CD4-positive, alpha-beta T cell treated with Interleukin-15 for 4 hours (primary cell): ENCODE measurements around the gene STKLD1.
A peak's percentile ranks its signal among the peaks of the same experiment; 100 is the strongest.
"Not testable (repeated sequence)": the region's sequence is repeated elsewhere in the genome, so short reads cannot be mapped to it uniquely, and the experiment has no call there.

ENCODE experiments used
- DNase-seq: peaks from one replicate; pipeline ENCODE4 v3.0.0-alpha.2; 2020; ENCODE audit warnings: low spot score

The STKLD1 gene

DNA sequence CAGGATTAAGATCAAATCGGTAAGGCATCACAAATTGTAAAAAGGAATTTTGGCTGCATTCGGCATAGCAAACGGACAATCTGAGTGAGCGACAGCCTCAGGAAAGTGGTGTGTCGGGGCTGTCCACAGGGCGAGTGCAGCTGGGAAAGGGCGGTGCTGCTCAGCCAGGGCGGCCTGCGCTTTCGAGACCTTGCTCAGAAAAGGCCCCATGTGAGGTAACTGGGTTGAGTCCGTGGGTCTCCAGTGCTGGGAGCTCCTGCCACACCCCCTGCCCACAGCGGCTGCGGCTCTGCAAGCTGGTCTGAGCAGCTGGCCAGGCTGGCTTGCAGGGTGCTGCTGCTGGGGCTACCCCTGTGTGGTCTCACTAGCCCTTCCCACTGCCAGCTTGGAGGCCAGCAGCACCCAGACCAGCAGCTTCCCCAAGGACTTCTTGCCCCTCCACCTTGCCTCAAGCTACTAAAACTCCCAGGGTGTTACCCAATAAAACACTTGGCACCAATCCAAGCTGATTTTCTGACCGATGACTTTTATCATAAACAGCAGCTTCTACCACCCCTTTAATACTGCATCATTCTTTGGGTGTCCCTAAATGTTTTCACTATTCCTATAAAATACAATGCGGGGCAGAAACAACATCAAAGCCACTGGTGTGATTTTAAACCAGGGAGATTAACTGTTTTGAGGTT lies 13.7 kb upstream of the STKLD1 start:
- DNase-seq: no peak

DNA sequence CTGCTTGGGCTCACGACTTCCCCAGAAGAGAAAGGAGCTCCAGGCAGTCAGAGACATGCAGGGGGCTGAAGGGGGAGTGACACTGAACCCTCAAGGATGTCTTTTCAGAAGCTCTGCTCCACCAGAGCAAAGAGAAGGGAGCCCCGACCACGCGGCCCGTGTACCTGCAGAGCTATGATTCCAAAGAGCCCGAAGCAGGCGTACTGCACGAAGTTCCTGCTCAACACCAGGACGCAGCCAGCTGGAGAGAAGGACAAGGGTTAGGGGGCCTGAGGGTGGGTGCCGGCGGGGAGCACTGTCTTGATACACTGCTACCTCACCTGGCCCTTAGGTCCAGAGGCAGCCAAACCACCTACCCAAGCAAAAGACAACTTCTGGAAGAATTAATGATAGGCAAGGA lies 9.7 kb upstream of the STKLD1 start:
- DNase-seq: no peak

DNA sequence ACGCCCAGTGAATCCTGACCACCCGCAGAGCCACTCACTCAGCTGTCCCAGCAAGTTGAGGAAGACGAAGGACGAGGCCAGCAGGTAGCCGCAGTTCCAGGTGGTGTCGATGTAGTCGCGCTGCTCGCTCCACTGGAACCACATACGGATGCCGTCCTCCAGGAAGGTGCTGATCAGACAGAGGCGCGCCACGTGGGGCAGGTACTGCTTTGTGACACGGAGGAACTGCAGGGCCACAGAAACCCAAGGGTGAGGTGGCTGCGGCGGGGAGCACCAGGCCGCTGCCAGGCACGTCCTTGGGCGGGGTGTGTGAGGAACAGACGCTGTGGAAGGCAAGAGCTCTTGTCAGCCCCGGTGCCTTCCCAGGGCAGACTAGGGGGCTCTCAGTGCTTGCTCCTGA lies 8.9 kb upstream of the STKLD1 start:
- no peak for DNase-seq

DNA sequence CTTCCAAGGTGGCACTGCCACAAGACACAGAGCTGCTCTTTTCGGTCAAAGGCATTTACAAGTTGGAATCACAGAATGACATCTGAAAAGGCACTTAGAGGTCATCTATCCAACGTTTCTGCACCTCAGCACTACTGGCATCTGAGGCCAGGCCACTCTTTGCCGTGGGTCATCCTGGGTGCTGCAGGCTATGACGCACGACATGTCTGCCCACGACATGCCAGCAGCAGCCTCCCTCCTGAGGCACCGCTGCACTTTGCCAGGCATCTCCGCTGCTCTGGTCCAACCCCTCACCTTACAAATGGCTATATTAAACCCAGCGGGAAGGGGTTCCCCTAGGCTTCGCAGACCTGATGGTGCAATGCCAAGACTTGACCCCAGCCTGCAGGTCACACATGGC lies 8.4 kb upstream of the STKLD1 start:
- DNase-seq: no peak

DNA sequence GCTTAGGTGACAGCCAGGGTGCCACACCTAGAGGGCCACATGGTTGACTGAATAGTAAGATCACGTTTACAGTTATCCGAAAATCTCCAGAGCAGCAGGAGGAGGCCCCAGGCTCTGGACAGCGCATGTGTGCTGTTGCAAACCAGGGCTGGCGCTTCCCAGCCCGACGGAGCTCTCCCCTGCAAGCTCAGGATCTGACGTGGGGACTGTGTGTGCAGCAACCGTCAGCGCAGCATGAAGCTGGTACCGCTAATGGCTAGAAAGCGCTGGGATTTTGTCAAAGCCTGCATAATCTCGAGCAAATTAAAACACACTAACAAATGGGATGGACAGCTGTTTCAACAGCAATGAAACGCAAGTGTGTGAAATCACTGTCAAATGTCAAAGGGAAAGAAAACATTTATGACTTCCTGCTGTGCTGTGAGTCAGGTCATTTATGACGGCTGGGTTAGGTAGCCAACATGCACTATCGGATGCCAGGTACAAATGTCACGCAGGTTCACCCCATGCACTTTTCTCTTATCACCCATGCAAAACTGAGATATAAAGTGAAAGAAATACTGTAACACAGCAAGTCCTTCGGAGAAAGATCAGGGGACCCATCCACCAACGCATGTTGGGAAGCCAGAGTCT lies 7.8 kb upstream of the STKLD1 start:
- no peak for DNase-seq

DNA sequence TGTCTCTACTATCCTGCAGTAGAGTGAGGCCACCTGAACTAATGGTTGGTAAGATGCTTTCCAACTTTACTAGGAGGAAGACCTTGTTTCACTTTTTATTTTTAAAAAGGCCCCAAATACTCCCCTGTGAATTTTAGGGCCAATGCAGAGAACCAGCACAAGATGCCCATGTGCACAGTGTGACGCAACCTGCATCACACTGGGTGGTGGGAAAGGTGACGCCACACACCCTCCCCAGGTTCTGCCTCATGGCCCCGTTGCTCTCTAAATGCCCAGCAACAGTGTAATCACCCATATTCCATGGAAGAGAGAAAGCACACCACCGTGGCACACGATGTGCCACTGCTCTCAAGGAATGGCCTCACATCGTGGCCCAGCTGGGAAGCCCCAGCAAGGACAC lies 6.7 kb upstream of the STKLD1 start:
- DNase-seq: no peak

DNA sequence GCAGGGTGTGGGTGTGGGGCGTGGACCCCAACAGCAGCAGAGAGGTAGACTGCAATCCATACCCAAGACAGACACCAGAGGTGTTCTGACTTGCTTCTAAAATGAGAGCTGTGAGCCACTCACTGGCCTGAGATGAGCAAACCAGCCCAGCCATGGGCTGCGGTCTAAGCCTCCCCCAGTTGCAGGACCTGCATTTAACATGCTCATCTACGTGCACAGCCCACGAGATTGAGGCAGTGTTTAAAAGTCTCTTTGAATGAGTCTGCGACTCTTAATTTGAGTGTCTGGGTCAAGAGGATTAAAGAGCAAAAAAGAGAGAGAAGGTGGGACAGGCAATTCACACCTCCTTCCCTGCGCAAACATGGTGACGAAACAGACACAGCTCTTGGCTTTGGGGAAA lies 6.2 kb upstream of the STKLD1 start:
- no peak for DNase-seq

DNA sequence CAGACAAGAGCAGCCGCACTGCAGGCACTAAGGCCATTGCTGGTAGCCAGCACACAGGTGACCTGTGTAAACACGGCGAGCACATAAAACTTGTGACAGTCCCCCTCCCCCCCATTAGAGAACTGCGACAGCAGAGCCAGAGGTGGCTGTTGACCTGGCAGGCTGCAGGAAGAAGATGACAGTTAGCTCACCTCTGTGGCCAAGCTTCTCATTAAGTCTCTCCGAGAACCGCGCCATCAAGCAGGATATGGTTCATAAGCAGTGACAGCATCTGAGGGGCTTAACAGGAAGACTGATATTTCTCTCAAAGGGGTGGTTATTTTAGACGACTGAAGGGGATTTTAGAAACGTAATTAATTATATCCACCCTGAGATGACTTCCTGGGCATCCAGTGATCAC lies 5.5 kb upstream of the STKLD1 start:
- DNase-seq: peak; percentile 69

DNA sequence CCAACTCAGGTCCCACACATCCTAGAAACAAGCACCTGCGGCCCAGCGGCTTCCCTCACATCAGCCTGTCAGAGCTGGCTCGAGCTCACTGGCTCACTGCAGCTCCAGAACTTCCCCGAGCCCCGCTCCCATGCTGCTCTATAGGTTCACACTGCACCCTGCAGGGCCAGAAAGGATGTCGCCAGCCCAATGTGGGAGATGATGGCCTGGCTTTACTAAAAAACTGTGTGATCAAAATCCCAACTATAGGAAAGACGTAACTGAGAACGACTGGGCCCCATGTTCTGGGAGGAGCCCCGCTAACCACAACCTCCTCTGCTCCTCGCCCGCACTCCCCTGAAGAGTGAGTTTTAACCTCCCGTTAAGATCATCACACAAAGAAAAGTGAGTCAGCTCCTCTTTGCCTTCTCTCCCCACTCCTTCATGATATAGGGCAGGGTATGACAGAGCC lies 4.9 kb upstream of the STKLD1 start:
- peak; percentile 79 for DNase-seq

DNA sequence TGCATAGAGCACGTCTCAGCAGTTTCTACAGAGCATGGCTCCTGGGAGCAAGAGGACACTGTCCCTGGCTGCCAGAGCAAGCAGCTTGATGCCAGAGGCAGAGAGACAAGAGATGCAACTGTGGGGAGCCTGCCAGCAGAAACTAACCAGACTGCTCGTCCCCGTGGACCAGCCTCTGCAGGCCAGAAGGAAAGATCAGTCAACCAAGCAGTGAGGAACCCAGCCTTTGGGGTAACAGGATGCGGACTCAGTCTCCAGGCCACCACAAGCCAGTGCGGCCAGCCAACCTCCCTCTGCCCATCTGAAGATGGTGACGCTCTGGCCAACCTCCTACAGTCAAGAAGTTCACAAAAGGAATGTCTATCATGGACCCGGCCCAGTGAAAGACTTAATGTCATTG lies 4.0 kb upstream of the STKLD1 start:
- no peak for DNase-seq

DNA sequence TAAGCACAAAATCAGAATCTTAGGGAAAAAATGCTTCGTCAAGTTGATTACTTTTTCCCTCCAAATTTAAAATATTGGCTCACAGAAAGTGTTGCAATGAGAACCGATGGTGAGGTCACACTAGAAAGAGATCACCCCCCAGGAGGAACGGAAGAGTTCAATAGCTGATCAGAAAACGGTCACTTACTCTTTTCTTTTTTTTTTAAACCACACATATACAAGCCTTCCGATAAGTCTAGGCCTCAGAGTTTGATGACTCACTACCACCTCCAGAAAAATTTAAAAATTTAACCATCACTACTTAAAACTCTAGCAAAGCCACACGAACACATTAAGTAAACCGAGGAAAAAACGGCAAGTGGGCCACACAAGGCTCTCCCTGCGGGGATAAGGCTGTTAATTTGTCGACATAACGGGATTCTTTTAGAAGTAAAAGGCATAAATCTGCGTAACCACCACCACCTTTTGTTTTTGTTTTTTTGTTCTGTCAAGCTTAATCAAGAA lies 1.5 kb upstream of the STKLD1 start:
- peak; percentile 62 for DNase-seq

DNA sequence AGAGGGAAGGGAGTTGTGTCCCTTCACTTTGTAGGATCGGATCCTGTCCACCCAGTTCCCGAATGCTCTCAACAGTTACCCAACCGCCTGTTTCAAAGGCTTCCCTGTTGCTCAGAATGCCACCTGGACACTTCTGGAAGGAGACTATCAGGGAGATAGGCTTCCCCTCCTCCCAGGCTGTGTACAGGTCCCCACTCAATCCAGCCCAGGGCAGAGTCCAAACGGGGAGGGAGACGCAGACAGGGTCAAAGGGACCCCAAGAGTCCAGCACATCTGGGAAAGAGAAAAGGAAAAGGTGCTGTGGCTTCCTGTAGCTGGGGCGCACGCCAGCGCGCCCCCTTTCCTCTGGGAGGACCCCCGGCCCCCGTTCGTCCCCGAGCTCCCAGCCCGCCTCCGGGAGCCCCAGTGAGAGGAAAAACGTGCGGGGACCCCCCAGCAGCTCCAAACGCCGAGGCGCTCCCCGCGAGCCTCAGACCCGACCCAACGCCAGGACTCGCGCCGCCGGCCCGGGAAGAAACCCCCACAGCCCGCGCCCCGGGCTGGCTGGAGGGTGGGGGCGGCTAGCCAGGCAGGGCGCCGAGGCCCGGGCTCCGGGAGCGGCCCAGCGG lies 946 bp upstream of the STKLD1 start:
- no peak for DNase-seq

DNA sequence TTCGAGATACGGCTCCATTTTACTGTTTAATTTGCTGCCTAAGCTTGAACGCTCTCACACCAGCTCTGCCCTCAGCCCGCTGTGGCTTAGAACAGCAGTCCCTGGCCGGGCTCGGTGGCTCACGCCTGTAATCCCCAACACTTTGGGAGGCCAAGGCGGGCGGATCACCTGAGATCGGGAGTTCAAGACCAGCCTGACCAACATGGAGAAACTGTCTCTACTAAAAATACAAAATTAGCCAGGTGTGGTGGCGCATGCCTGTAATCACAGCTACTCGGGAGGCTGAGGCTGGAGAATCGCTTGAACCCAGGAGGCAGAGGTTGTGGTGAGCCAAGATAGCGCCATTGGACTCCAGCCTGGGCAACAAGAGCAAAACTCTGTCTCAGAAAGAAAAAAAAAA lies 1.1 kb downstream of the STKLD1 start:
- DNase-seq: not testable (repeated sequence)

DNA sequence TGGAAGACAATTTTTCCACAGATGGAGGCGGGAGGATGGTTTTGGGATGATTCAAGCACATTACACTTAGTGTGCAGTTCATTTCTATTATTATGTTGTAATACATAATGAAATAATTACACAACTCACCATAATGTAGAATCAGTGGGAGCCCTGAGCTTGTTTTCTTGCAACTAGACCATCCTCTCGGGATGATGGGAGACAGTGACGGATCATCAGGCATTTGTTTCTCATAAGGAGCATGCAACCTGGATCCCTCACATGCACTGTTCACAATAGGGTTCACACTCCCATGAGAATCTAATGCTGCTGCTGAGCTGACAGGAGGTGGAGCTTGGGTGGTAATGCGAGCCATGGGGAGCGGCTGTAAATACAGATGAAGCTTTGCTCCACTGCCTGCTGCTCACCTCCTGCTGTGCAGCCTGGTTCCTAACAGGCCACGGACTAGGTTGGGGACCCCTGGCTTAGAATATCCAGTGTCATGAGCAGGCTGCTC lies 1.6 kb downstream of the STKLD1 start:
- DNase-seq: no peak

DNA sequence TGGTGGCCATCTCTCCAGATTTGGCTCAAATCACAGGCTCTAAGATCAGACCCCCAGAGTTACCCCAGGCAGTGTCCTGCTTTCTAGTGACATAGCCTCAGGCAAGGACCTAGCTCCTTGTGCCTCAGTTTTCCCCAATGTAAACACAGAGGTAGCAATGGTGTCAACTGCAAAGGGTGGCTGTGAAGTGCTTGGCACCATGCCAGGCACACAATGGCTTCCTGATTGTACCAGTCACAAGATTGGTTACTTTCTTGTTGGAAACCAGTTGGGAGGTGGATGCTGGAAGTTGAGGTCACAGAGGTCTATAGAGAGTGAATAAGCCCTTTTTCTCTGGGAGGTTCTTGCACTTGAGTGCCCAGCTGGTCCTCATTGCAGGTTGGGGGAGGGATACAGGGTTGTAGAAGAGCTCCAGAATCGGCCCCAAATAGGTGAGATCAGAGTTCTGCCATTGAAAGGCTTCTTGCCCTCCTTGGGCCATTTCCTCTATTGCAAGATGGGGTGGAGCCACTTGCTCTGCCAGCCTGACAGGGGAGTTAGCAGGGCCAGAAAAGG lies 2.3 kb downstream of the STKLD1 start:
- DNase-seq: no peak

DNA sequence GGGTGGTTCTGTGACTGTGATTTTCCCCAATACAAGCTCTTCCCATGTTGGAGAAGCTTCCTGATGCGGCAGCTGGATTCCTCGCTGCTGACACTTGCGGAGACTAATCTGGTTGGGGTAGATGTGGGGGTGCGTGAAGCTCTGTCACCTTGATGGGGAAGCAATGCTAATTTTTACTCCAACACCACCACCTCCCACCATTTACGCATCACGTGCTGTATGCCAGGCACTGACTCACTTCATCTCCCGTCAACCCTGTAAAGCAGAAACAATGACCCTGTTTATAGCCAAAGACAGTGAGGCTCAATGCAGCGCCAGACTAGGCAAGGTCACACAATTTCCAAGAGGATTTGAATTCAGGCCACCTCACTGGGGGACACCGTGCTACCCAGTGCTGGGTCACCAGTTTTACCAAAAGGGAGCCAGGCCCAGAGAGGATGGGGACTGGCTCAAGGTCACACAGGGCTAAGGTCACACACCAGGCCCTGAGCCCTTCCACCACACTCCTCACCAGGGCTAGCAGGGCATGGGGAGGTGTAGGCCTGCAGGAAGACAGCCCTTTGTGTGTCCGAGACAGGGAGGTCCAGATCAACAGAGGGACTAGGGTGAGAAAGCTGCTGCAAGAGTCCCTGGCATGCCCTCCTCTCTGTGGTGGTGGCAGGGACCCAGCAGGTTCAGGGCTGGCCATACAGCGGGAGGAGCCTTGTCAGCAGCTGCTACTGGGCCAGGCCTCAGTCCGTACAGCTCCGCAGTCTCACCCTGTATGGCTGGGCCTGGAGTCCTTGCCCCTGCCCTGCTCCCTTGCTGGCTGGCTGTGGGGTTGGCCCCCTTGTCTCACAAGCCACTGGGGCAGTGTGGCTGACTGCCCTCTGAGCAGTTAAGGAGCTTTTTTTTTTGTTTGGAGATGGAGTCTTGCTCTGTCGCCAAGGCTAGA lies 3.3 kb downstream of the STKLD1 start:
- DNase-seq: no peak

DNA sequence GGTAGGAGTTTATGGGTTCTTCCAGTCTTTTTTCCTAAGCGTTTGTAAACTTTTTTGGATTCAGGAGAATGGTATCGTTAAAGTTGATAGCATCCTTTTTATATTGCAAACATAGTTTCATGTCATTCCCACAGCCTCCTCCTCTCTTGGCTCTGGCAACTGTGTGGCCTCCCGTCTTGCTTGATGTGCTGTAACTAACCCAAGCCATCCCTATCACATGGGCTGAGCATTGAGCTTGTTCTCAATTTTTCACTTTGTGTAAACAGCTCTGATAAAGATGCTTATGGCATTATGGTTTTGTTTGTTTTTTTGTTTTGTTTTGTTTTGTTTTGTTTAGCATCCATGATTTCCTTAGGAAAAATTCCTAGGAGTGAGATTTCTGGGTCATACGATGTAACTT lies 4.6 kb downstream of the STKLD1 start:
- DNase-seq: no peak

DNA sequence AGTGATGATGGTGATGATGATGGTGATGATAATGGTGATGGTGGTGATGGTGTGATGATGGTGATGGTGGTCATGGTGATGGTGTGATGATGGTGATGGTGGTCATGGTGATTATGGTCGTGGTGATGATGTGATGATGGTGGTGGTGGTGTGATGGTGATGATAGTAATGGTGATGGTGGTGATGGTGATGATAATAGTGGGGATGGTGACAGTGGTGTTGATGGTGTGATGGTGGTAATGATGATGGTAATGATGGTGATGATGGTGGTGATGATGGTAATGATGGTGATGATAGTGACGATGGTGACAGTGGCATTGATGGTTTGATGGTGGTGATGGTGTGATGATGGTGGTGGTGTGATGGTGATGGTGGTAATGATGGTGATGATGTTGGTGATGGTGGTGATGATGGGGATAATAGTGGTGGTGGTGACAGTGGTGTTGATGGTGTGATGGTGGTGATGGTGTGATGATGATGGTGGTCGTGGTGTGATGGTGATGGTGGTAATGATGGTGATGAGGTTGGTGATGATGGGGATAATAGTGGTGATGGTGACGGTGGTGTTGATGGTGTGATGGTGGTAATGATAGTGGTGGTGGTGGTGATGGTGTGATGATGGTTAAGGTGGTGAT lies 6.5 kb downstream of the STKLD1 start:
- DNase-seq: no peak

DNA sequence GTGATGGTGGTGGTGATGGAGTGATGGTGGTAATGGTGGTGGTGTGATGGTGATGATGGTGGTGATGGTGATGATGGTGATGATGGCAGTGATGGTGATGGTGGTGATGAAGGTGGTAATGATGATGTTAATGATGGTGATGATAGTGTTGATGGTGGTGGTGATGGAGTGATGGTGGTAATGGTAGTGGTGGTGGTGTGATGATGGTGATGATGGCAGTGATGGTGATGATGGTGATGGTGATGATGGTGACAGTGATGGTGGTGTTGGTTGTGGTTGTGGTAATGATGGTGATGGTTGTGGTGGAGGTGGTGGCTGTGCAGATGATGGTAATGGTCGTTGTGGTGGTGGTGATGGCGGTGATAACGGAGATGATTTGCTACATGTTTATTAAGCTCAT lies 7.3 kb downstream of the STKLD1 start:
- DNase-seq: no peak

DNA sequence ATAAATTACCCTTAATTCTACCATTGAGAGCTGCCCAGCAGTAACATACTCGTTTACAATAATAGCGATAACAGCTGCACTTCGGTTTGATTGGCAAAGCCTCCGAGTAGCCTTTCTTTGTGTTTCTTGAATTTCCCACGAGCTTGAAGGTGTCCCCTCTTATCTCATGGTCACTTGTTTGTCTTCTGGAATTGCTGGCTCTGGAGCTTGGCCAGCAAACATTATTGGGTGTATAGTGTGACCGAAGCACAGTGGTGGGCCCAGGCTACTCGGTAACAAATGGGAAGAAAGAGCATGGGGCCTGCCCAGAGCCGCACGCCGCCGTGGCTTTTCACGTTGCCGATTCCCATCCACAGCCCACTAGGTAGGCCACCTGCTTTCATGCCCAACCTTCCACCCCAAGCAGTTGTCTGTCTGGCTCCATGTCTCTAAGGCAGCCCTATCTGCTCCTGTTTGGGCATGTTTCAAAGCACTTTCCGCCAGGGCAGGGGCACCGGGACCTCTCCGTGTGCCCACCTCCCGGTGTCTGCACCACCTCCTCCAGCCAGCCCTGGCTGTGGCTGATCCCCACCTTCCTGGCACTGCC lies 8.7 kb downstream of the STKLD1 start:
- DNase-seq: no peak

DNA sequence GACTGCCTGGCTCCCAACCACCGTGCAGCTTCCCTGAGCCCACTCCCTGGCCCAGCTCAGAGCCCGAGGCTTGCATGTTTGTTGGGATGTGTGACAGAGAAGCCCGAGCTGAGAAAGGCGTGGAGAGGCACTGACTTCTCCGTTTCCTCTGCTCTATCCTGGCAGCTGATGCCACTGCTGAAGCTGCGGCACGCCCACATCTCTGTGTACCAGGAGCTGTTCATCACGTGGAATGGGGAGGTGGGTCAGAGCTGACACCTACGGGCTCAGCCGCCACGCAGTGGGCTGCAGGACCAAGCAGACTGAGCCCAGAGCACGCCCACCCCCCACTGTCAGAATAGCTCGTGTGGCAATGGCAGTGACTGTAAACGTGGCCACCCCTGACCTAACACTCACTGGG lies 9.3 kb downstream of the STKLD1 start:
- no peak for DNase-seq
